Epithelial cell of proximal tubule (primary cell): Measurements from ENCODE around the gene PSTPIP1. TPM values are rescaled to one million over a fixed set of nuclear protein-coding genes. Genes with fewer than 3 reads are reported as not detected.

Experiments used
- DNase-seq: peaks from one replicate; pipeline ENCODE4 v3.0.0-alpha.2; 2011; ENCODE audit warnings: low read depth
- H3K4me3 ChIP-seq: 2 replicates; pipeline ENCODE4 v1.5.1; 2011; ENCODE audit warnings: low read depth, mild to moderate bottlenecking, low read length
- total RNA-seq: library from RNA; depleted of rRNA; stranded (reverse); fragments of >200 nt; gene quantifications from 2 replicates; pipeline ENCODE4 v1.2.3, GENCODE V29; 2015
- TF ChIP-seq, protein P1 (sequence below): conservative IDR thresholded peaks from 2 replicates; pipeline ENCODE4 v1.5.1; 2012; ENCODE audit warnings: low read depth, mild to moderate bottlenecking, low read length

PSTPIP1 gene
- total RNA-seq, 1 donor from 2014 or later: not detected

DNA sequence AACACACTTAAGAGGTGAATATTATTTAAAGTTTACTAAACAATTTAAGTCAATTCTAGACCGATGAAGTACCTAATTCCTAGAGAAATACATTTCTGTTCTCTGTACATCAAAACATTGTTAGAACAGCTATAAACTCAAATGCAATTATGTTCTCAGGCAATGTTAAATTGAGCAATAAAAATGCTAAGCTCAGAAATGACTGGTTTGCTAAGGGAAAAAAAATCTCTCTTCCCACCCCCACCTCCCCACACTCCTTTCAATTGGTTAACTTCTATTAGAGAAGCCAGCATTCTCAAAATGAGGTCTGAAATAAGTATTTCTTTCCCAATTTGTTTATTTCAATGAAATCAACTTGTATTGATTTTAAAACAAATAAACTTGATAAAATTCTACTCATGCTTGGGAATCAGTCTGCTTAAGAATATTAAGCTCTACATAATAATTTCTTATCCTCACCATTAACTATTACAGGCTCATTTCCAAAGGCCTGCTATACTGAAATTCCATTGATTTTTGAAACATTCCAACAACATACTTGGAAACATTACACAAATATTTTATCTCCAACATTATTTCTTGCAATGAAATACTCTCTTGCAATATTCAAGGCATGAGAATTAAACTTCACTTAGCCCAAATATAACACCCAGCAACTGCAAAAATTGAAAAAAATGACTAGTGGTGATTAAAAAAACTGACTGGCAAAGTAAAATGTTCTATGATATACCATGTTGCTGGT is 53.4 kb downstream of the PSTPIP1 start:
- DNase-seq: no peak
- no peak overlapping the region for H3K4me3 ChIP-seq
- TF ChIP-seq, protein P1, sequence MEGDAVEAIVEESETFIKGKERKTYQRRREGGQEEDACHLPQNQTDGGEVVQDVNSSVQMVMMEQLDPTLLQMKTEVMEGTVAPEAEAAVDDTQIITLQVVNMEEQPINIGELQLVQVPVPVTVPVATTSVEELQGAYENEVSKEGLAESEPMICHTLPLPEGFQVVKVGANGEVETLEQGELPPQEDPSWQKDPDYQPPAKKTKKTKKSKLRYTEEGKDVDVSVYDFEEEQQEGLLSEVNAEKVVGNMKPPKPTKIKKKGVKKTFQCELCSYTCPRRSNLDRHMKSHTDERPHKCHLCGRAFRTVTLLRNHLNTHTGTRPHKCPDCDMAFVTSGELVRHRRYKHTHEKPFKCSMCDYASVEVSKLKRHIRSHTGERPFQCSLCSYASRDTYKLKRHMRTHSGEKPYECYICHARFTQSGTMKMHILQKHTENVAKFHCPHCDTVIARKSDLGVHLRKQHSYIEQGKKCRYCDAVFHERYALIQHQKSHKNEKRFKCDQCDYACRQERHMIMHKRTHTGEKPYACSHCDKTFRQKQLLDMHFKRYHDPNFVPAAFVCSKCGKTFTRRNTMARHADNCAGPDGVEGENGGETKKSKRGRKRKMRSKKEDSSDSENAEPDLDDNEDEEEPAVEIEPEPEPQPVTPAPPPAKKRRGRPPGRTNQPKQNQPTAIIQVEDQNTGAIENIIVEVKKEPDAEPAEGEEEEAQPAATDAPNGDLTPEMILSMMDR: no peak

DNA sequence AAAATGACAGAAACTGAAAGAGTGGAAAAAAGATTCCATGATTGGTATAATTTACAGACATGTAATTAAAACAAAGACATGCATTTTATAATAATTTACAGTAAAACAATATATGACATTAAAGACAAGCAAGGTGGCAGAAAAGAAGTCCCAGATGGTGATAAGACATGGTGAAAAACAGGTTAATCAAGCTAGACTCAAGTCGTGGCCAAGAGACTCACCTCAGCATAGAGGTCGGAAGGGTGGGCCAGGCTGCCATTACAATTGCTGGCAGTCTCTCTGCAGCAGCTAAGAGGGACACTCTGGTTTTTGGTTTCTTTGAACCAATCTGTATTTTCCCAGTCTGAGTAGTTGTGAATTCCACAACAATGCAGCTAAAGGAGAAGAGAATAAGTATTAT is 57.6 kb downstream of the PSTPIP1 start:
- TF ChIP-seq, protein P1: no peak
- no peak for DNase-seq

DNA sequence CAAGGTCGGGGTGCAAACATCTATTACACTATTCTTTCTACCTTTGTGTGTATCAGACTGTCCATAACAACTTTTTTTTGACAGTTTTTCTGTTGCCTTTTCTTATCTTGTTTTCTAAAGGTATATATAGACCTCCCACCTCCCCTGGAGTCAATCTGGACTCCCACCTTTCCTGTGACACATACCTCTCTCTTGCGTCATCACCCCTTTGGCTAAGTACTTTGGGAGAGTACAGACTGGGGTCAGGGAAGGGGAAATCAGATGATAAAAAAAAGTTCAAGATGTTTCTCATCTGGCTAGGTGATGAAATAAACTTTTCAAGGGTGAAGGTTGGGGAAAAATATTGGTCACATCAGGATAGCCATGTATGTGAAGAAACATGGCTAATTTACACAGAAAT is 58.8 kb downstream of the PSTPIP1 start:
- no peak overlapping the region for H3K4me3 ChIP-seq
- no peak for DNase-seq
- TF ChIP-seq, protein P1: no peak

More for the DNA sequence above, 57.6 kb downstream of the PSTPIP1 start:
- H3K4me3 ChIP-seq: no peak overlapping the region

DNA sequence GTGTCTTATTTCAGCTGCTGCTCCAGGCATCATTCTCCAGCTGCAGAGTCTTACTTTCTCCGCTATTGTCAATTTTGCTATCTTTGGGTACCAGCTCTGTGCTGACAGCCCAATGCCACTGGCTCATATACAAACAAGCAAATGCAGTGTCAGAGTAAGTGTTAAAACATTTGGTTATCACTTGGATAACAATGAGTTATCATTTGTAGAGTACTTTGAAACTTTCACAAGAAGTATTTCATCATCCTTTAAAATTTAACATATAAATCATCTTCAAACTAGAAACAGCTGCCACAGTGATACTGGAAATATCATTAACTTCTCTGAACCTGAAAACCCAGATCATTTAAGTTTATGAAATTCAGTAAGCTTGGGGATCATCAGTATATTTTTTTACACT is 62.1 kb downstream of the PSTPIP1 start:
- no peak overlapping the region for H3K4me3 ChIP-seq
- TF ChIP-seq, protein P1: no peak
- DNase-seq: no peak

DNA sequence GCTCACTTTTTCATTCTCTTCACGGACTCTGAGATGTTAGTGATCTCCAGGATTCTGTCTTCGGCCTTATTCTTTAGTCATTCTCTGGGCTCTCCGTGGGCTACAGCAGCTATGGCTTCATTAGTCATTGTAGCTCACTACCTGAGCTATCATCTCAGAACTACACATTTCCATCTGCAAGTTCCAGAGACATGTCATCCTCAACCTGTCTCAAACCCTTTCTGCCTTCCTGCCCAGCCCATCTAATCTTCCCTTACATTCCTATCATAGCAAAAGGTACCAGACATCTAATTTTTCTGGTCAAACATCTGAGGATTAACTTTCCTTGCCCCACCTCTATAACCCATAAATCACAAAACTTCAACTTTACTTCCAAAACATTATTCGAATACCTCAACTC is 62.8 kb downstream of the PSTPIP1 start:
- DNase-seq: no peak
- TF ChIP-seq, protein P1: no peak
- no peak overlapping the region for H3K4me3 ChIP-seq

DNA sequence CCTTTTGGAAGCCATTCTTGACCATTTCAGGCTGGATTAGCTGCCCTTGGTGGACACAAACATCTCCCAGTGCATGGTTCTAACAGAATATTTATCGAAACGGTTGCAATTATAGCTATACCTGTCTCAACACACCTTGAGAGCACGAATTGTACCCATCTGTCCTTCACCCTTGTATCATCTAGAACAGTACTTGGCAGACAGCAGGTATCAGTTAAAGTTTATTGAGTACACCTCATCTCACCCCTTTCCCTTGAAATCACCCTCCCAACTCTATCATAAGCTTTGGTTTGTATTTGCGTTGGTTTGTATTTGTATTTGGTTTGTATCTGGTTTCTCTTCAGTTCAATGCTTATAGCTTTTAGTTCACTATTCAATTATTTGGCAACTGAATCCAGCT is 63.5 kb downstream of the PSTPIP1 start:
- H3K4me3 ChIP-seq: no peak overlapping the region
- no peak for DNase-seq
- TF ChIP-seq, protein P1: no peak

DNA sequence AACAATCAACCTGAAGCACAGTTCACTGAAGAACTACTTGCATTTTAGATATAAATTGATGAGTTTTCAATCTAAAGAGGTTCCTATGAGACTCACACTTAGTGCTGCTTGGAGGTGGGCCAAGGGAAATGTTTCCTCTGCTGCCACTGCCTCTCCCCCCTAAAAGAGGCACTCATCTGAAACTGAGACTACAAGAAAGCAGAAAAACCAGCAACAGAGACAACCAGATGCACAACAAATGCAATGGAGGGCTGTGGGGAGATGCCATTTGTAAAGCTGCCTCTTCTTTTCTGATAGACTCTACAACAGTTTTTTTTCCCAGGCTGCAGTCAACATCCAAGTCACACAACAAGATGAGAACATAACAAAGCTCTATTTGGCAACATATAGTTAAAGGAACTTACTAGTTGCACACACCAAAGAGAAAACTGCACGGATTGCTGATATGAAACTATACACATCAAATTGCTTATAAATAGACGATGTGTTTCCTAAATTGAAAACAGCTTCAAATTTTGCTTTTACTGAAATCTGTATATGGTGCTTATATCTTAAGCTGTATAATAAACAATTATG is 64.9 kb downstream of the PSTPIP1 start:
- no peak overlapping the region for H3K4me3 ChIP-seq
- DNase-seq: no peak
- TF ChIP-seq, protein P1: no peak
